ENCODE data around the gene MAEA.

DNA sequence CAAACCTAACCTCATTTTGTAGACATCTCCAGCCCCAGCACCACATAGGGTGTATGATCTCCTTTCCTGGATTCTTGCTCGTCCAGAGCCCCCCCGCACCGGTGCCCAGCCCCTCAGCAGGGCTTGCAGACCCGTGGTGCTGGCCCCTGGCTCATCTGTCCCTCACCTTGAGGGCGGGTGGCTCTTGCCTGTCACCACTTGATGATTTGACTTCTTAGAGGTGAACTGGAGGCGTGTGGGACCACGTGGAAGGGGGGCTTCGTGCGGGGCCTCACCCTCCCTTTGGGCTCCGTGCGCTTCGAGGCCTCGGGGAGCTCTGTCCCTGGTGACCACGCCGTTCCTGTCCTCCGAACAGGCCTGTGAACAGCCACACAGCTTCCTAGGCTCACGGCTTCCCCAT is 72.8 kb downstream of the MAEA start:
- TF ChIP-seq, protein P1, sequence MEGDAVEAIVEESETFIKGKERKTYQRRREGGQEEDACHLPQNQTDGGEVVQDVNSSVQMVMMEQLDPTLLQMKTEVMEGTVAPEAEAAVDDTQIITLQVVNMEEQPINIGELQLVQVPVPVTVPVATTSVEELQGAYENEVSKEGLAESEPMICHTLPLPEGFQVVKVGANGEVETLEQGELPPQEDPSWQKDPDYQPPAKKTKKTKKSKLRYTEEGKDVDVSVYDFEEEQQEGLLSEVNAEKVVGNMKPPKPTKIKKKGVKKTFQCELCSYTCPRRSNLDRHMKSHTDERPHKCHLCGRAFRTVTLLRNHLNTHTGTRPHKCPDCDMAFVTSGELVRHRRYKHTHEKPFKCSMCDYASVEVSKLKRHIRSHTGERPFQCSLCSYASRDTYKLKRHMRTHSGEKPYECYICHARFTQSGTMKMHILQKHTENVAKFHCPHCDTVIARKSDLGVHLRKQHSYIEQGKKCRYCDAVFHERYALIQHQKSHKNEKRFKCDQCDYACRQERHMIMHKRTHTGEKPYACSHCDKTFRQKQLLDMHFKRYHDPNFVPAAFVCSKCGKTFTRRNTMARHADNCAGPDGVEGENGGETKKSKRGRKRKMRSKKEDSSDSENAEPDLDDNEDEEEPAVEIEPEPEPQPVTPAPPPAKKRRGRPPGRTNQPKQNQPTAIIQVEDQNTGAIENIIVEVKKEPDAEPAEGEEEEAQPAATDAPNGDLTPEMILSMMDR (IDR thresholded peaks at IDR 0.05; ENCODE audit: control extremely low read depth in 1 of 3, insufficient read depth in 1 of 3, low read depth in 1 of 3, low read length in 3 of 3), result no peak
- TF ChIP-seq SAP30 (IDR thresholded peaks at IDR 0.05; ENCODE audit: insufficient read depth, insufficient replicate concordance, low read length) (no peak), KDM1A (IDR thresholded peaks at IDR 0.05; ENCODE audit: borderline replicate concordance, low read length) (no peak), RBBP5 (IDR thresholded peaks at IDR 0.05; ENCODE audit: borderline replicate concordance, low read depth, low read length) (no peak), NANOG (IDR thresholded peaks at IDR 0.05; ENCODE audit: insufficient read depth, low read depth, low read length, poor library complexity, severe bottlenecking) (no peak), POLR2AphosphoS5 (IDR thresholded peaks at IDR 0.05; ENCODE audit: low read depth, low read length) (no peak)

Measured in H1 (cell line).